HuH-7 (cell line): ENCODE data around the gene ALG5.

Experiments used
- DNase-seq: peaks from one replicate; pipeline ENCODE4 v3.0.0; 2011; ENCODE audit warnings: low spot score

The ALG5 gene, protein sequence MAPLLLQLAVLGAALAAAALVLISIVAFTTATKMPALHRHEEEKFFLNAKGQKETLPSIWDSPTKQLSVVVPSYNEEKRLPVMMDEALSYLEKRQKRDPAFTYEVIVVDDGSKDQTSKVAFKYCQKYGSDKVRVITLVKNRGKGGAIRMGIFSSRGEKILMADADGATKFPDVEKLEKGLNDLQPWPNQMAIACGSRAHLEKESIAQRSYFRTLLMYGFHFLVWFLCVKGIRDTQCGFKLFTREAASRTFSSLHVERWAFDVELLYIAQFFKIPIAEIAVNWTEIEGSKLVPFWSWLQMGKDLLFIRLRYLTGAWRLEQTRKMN

GRCh38 chr13:36999054-36999714, at the start of gene ALG5:
Gene ALG5 (minus strand): TSS chr13:36999340. CDS start chr13:36999300, 40 bp downstream.
- DNase-seq, result peak; percentile 69

DNA sequence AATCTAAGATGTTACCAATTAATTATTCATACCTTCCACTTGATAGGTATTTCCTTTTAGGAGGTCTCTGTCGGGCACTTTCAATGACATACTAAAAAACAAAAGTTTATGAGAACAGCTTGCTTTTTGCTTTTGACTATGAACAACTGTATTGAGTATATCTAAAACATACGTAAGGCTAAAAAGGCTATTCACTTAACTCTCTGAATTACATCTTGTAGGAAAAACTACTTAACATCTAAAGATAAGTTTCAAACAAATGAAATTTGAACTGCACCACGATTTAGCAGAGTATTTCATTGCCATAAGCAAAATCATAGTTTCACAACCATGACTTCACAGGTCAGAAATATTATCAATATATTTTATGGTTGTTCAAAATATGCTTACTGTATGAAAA, 48.7 kb upstream of the ALG5 start:
- DNase-seq, result no peak

GRCh38 chr13:37047032-37047431, 47.9 kb upstream of the ALG5 start:
- DNase-seq, result no peak

DNA sequence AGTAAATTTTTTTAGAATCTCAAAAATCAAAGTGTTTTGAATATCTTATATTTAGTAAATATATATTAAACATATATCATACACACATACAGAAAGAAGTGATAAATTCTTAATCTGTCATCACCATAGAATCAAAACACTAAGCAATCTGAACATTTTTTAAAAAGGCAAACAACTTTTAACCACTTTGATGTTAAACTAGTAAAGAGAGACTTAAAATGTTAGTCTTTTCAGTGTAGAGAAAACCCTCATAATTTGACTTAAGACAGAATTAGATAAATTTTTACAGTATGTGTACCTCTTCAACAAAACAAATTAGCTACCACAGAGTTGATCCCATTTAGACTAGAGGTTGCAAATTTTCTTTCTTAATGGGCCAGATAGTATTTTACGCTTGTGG, 46.9 kb upstream of the ALG5 start:
- DNase-seq, result no peak

DNA sequence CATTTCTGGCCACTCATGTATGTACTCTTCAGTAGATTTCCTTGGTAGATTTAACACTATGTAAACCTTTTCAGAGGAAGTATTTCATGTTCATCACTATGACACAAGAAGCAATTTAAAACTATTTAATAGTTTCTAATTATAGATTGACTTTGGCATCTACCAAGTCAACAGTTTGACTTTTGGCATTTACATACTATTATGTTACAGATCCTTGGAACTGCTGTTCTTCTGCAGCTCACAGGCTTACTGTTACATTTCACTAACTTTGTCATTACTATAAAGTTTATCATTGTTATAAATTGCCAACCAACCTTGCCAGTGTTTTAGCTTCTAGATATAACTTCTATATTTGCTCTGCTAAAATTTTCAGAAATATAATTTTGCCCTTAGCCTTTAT, 41.6 kb upstream of the ALG5 start:
- DNase-seq, result no peak

GRCh38 chr13:37039896-37040295, 40.8 kb upstream of the ALG5 start:
- DNase-seq, result no peak

DNA sequence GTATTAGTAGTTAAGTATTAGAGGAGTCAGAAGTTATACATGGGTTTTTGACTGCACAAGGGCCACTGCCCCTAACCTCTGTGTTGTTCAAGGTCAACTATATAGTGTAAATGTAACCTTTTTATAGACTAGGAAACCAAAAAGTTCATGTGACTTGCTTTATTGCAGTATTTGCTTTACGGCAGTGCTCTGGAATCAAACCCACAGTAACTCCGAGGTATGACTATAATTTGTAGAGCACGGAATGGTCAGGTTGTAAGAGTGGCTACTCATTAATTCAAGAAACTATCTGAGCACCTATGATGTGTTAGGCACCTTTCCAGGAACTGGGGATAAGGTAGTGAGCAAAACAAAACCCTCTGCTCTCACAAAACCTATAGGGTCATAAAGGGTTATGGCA, 38.1 kb upstream of the ALG5 start:
- DNase-seq, result no peak

DNA sequence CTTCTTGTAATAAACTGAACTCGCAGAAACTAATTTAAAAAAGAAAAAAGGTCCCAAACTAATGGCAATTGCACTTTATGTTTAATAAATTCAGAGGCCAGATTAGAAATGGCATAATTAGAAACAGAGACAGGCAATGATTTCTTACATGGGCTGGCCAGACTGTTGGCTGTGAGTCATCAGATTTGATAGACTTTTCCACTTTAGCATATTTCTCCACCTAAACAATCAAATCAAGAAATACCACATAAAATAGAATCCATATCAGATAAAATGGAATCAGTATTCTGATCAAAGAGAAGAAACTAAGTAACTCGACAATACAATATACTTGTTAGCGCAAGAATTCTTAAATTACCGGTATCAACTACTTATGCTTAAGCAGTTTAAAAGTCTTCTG, 30.5 kb upstream of the ALG5 start:
- no peak for DNase-seq

DNA sequence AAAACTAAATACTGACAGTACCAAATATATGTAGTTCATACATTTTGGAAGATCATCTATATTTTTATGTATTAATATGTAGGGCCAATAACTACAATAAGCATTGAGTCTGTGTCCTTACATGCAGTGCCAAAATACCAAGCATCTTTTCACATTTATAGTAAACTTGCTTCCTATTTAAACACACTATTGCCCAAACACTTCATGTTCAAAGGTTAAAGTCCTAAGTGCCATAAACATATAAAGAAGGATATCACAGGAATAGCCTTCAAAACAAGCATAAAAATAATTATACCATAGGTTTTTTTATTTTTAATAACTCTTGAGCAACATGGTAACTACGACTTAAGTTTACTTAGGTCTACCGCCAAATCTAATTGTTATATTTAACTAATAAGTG, 28.5 kb upstream of the ALG5 start:
- no peak for DNase-seq

DNA sequence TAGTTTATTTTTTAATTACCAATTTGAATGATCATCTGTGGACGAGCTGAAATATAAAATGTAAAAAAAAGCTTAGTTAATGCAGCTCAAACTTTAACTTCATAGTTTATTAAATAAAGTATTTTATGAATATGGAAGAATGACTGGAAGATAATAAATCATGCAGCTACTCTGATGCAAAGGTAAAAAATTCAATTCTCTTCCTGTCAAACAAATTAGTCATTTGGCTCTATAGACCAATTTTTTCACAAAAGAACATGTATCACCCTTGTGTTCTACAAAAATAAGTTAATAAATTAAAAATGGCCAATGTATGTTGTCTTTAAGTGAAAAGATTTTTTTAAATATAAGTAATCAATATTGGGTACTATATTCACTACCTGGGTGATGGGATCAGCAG, 27.6 kb upstream of the ALG5 start:
- no peak for DNase-seq

DNA sequence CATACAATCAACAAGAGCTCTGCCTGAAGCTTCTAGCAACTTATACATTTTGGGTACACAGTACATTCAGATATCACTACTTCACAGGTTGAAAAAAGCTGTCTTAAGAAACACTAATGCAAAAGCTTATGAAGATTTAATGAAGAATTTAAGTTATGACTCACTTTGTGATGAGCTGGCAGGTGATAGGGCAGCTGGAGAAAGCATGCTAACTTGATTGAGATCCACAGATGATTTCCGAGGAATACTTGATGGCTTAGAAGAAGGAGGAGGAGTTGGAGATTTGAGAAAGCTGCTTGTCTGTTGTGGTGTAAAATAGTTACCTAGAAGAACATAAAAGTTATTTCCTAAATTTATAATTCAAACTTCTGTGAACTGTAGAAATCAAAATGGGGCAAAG, 24.7 kb upstream of the ALG5 start:
- no peak for DNase-seq

DNA sequence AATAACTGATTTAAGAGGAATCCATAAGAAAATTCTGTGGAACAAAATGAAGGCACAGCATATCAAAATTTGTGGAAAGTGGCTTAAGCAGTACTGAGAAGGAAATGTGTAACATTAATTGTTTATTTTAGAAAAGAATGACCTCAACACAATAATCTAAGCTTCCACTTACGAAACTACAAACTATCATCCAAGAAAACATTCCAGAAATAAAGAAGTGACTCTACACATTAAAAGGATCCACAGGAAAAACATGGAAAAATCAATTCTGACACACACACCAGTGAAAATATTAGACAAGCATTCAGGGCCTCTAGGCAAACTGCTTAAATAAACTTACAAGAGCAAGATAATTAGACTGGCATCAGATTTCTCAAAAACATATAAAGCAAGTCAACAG, 15.5 kb upstream of the ALG5 start:
- DNase-seq, result no peak

DNA sequence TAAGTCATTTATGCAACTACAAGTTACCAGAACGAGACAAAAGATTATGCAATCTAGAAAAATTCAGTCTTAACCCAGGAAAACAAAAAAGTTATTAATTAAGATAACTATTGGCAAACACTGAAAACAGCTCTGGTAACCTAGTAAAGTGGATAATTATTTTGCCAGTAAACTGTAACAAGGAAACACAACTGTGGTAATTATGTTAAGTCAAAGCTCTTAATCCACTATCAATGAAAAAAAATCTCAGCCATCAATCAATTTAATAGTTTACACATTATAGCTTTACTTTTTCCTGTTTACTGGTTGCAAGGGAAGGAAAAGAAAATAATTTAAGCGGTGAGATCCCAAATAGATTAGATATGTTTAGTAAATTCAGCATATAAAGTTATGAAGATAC, 12.6 kb upstream of the ALG5 start:
- no peak for DNase-seq

DNA sequence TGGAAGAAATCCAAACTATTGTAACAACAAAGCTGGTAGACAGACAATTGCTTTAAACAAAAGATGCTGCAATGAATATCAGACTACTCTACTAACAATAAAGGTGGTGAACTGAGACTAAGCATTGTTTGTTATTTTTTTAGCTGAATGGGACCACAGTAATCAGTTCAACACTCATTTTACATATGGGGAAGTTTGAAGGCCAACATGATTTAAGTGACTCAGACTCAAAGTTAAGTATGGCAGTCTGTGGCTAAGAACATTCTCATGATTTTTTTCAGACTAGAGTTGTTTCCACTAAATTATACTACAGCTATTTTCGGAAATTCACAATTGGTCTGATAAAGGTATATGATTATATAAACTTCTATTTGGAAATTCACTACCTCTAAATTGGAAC, 11.9 kb upstream of the ALG5 start:
- DNase-seq, result no peak

DNA sequence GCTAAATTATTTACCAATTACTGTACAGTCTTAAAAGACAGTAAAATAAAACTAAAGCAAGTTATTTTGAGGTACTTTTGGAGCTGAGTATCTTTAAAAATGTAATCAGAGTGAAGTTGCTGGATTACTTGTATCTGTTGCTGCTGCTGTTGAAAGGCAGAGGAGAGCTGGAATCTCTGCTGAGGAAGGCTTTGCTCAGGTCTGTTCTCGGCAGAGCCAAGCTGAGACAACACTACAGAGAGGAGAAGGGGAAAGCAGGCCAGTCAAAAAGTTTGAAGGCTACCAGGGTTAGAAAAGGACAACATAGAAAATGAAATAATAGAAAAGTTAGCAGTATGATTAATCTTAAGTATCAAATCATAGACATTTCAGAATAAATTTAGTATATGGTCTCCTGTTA, 11.3 kb upstream of the ALG5 start:
- no peak for DNase-seq

DNA sequence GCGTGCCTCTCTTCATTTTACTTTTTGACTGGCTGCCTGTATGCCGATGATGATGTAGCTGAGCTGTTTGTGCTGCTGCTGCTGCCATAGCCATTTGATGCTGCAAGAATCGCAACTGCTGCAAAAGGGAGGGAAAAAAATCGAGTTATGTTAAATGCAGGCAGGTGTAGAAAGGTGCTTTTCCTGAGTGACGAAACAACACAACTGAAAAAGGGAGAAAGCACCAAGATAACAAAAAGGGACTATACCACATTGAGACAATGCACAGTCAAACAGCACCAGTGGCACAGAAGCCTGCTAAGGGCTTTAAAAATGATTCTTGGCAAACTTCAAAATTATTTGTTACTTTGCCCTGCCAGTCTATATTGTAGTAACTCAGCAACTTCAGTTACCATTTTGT, 10.6 kb upstream of the ALG5 start:
- DNase-seq, result no peak

DNA sequence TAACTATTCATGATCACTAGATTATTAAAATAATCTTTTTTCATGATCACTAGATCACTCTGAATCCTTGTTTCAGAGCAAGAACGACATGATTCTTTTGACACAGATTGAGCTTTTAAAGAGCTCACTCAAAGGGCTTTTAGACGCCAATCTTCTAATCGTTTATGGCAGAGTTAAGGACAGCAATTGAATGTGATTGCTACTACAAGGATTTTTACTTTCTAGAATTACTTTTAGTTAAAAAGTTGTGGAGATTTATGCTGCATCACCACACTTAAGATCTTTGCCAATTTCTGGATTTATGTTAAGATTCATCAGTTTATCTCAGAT, 2.7 kb upstream of the ALG5 start:
- no peak for DNase-seq

GRCh38 chr13:36998624-36999041, 507 bp downstream of the ALG5 start:
- DNase-seq, result peak; percentile 8

- no peak for DNase-seq
Measured at GRCh38 chr13:36997716-36998427, 1.3 kb downstream of the ALG5 start.

DNA sequence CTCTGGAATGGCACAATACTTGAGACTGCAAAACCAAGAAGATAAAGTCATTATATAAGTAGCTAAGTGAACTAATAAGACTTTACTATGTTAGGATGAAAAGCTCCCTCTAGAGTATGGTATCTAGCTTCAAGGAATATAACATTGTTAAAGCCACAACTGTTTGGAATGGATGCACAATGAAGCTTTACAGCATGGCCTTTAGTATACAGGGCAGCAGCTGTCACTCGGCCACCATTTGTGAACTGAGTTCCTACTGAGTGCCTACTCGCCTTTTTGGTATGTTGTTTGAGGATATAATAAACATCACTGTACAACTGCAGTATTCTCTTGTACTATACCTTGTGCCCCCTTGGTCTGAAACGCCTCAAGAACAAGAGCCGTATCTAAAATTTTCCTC, 6.8 kb downstream of the ALG5 start:
- no peak for DNase-seq

DNA sequence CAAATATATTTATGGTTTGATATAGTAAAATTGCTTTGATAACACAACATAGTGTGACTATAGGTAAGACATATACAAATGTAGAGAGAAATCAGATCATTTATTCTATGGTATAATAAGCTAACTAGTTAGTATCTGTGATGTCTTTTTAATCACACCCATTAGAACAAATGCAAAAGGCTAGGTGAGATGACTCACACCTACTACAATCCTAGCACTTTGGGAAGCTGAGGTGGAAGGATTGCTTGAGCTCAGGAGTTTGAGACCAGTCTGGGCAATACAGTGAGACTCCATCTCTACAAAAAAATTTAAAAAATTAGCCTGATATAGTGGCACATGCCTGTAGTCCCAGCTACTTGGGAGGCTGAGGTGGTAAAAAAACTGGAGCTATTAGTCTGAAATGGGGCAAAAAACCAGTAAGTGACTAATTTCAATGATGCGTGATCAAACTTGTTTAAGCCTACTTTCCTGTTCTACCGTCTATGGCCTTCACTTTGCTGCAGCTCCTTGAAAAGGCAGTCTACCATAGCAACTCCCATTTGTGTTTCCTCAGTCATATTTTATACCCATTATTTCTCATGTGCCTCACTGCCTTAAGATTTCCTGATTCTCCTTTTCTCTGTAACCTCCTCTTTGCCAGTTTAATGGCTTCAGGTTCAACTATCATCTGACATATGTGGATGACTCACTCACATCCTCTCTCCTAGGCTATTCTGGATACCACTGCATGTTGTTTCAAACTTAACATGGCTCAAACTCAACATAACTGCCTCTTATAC, 12.5 kb downstream of the ALG5 start:
- DNase-seq, result no peak

- DNase-seq, result no peak
Measured at GRCh38 chr13:36981156-36981743, 17.9 kb downstream of the ALG5 start.
